Amniotic stem cell (primary cell): Measurements from ENCODE around the gene NDUFB2.
A peak's percentile ranks its signal among the peaks of the same experiment; 100 is the strongest.
"Not testable (repeated sequence)": the region's sequence is repeated elsewhere in the genome, so short reads cannot be mapped to it uniquely, and the experiment has no call there.

Experiments used
- DNase-seq: peaks from one replicate; lab custom pipeline; 2025; lab: John Stamatoyannopoulos, UW

The NDUFB2 gene

GRCh38 chr7:140689199-140690152, 7.0 kb upstream of the NDUFB2 start:
- no peak for DNase-seq

- DNase-seq = no peak
Measured at GRCh38 chr7:140691376-140692045, 5.0 kb upstream of the NDUFB2 start.

GRCh38 chr7:140693849-140694248, 2.7 kb upstream of the NDUFB2 start:
- not testable (repeated sequence) for DNase-seq

- no peak for DNase-seq
Measured at GRCh38 chr7:140694592-140694991, 1.9 kb upstream of the NDUFB2 start.

GRCh38 chr7:140695381-140695780, 1.1 kb upstream of the NDUFB2 start:
- no peak for DNase-seq

GRCh38 chr7:140696024-140696679, 356 bp upstream of the NDUFB2 start:
- DNase-seq = peak; percentile 87

- DNase-seq = no peak
Measured at GRCh38 chr7:140697447-140698143, 1.1 kb downstream of the NDUFB2 start.

- DNase-seq = no peak
Measured at GRCh38 chr7:140698477-140698876, 2.0 kb downstream of the NDUFB2 start.

GRCh38 chr7:140702774-140703173, 6.3 kb downstream of the NDUFB2 start:
- no peak for DNase-seq

GRCh38 chr7:140704205-140704604, 7.7 kb downstream of the NDUFB2 start:
- no peak for DNase-seq

- DNase-seq = no peak
Measured at GRCh38 chr7:140707132-140707531, 10.6 kb downstream of the NDUFB2 start.

- not testable (repeated sequence) for DNase-seq
Measured at GRCh38 chr7:140708764-140709163, 12.3 kb downstream of the NDUFB2 start.

GRCh38 chr7:140712392-140712791, 15.9 kb downstream of the NDUFB2 start:
- DNase-seq = not testable (repeated sequence)

- DNase-seq = no peak
Measured at GRCh38 chr7:140714331-140715040, 18.0 kb downstream of the NDUFB2 start.

- DNase-seq = no peak
Measured at GRCh38 chr7:140719721-140720120, 23.2 kb downstream of the NDUFB2 start.

- DNase-seq = no peak
Measured at GRCh38 chr7:140722254-140722653, 25.7 kb downstream of the NDUFB2 start.

- DNase-seq = no peak
Measured at GRCh38 chr7:140723006-140723405, 26.5 kb downstream of the NDUFB2 start.

GRCh38 chr7:140723574-140723973, 27.1 kb downstream of the NDUFB2 start:
- no peak for DNase-seq

GRCh38 chr7:140724706-140725105, 28.2 kb downstream of the NDUFB2 start:
- no peak for DNase-seq

GRCh38 chr7:140726281-140726680, 29.8 kb downstream of the NDUFB2 start:
- DNase-seq = no peak

- DNase-seq = no peak
Measured at GRCh38 chr7:140732416-140732815, 35.9 kb downstream of the NDUFB2 start.
